ENCODE results near the gene RTL5. TPM values are rescaled to one million over a fixed set of nuclear protein-coding genes. Genes with fewer than 3 reads are reported as not detected.
A peak's percentile ranks its signal among the peaks of the same experiment; 100 is the strongest.

RTL5 gene
- total RNA-seq, 6 donors from 2014 or later, result 2.7 to 15.7 (median 6.4) TPM

DNA sequence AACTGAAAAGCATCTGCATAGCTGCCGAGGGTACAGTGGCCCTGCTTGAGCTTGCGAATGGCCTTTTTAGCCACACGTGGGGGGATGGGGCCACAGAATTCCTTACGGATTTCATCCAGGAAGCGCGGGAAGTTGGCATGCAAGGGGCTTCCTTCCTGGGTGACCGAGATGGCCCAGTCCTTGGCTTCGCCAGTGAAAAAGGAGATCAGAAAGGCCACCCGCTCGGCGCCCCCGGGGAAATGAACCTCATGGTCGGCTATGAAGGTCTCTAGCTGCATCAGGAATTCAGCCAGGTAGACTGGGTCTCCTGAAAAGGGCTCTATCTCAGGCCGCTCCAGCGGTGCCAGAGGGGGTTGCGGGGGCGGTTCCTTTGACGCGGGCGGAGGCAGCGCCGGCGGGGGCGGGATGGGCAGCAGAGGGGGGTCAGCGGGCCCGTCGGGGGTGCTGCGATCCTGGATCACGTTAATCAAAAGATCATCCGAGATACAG lies 909 bp downstream of the RTL5 start:
- peaks cover 0 to 3% (median 0%) of the 10 kb centered on the region in 4 donors for H3K27me3 ChIP-seq
- H3K9me3 ChIP-seq, result no peaks in the 10 kb centered on the region
- TF ChIP-seq POLR2AphosphoS5 (IDR thresholded peaks at IDR 0.05), result no peak
- TF ChIP-seq, protein P1, sequence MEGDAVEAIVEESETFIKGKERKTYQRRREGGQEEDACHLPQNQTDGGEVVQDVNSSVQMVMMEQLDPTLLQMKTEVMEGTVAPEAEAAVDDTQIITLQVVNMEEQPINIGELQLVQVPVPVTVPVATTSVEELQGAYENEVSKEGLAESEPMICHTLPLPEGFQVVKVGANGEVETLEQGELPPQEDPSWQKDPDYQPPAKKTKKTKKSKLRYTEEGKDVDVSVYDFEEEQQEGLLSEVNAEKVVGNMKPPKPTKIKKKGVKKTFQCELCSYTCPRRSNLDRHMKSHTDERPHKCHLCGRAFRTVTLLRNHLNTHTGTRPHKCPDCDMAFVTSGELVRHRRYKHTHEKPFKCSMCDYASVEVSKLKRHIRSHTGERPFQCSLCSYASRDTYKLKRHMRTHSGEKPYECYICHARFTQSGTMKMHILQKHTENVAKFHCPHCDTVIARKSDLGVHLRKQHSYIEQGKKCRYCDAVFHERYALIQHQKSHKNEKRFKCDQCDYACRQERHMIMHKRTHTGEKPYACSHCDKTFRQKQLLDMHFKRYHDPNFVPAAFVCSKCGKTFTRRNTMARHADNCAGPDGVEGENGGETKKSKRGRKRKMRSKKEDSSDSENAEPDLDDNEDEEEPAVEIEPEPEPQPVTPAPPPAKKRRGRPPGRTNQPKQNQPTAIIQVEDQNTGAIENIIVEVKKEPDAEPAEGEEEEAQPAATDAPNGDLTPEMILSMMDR (IDR thresholded peaks at IDR 0.05), result no peak
- TF ChIP-seq POLR2A (IDR thresholded peaks at IDR 0.05), result no peak
- no peak for TF ChIP-seq EP300 (IDR thresholded peaks at IDR 0.05)

DNA sequence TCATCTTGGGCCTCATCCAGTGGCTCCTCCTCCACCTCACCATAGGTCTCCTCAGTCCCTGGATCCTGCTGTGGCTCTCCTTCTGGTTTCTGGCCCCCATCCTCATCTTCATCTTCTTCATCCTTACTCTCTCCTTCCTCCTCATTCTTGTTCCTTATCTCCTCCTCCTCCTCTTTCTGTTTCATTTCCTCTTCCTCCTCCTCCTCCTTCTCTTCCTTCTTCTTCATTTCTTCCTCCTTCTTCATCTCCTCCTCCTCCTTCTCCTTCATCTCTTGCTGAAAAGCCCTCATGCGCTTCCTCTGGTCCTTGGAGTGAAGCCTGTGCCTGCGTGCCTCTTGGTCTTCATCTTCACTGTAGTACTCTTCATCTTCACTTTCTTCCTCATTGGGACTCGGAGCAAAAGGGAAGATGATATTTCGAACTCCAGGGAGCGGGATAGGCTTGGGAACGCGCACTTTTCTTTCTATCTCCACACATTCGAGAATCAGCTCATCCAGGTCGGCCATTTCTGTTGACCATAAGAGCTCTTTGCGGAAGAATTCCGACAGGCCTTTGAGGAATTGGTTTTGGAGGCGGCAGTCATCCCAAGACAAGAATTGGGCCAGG lies 1.5 kb downstream of the RTL5 start:
- H3K4me1 ChIP-seq, result peaks cover 17 to 27% (median 21%) of the 10 kb centered on the region in 4 donors
- DNase-seq (no peak), ATAC-seq (ENCODE audit: low FRiP score in 2 of 2) (no peak)
- H3K27ac ChIP-seq, result no peak overlapping the region
- H3K4me3 ChIP-seq, result no peak overlapping the region
- 90 to 96% methylated on average over 11 to 12 of the region's 12 CpGs for WGBS, 2 donors
- TF ChIP-seq, protein P1 (IDR thresholded peaks at IDR 0.05), result no peak
- no peak for TF ChIP-seq EP300 (IDR thresholded peaks at IDR 0.05)
- no peak for TF ChIP-seq POLR2AphosphoS5 (IDR thresholded peaks at IDR 0.05)
- TF ChIP-seq POLR2A (IDR thresholded peaks at IDR 0.05), result no peak
- H3K27me3 ChIP-seq, result peaks cover 0 to 3% (median 0%) of the 10 kb centered on the region in 4 donors
- peaks cover 0 to 5% (median 0%) of the 10 kb centered on the region in 4 donors for H3K36me3 ChIP-seq
- H3K9me3 ChIP-seq, result no peaks in the 10 kb centered on the region

More for the DNA sequence above, 909 bp downstream of the RTL5 start:
- DNase-seq, result peak in 1 of 2 donors; percentile 75
- H3K4me1 ChIP-seq, result peaks cover 12 to 23% (median 17%) of the 10 kb centered on the region in 4 donors
- peak overlapping the region in 2 of 4 donors; percentile 75 to 86 for H3K27ac ChIP-seq
- peaks cover 0 to 5% (median 0%) of the 10 kb centered on the region in 4 donors for H3K36me3 ChIP-seq
- no peak for ATAC-seq (ENCODE audit: low FRiP score in 2 of 2)
- peak overlapping the region; percentile 33 to 54 (median 50) for H3K4me3 ChIP-seq
- WGBS, 2 donors, result 56% methylated on average over 30 of the region's 30 CpGs; no CpG with 5 or more reads in 1 of the 2 donors

DNA sequence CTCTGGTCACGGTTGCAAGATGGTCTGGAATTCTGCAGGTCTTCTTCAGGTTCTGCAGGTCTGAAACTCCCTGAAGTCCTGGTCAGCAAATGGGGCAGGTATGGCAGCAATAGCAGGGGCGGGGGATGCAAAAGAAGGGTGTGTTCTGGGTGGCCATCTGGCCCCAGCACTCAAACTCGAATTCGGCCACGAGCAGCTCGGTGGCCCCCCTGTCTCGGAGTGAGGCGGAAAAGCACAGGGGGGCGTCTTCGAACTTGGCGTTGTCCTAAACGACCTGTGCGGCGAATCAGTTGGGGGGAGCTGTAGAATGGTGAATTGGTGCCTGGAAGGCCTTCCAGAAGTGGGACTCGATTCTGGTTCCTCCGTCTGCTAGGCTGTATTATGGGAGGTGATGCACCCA lies 2.1 kb downstream of the RTL5 start:
- DNase-seq, result no peak
- peaks cover 0 to 3% (median 0%) of the 10 kb centered on the region in 4 donors for H3K27me3 ChIP-seq
- no peak overlapping the region for H3K27ac ChIP-seq
- H3K4me3 ChIP-seq, result no peak overlapping the region
- H3K9me3 ChIP-seq, result no peaks in the 10 kb centered on the region
- TF ChIP-seq EP300 (IDR thresholded peaks at IDR 0.05), result no peak
- TF ChIP-seq, protein P1 (IDR thresholded peaks at IDR 0.05), result no peak
- TF ChIP-seq POLR2AphosphoS5 (IDR thresholded peaks at IDR 0.05), result no peak
- no peak for TF ChIP-seq POLR2A (IDR thresholded peaks at IDR 0.05)
- ATAC-seq (ENCODE audit: low FRiP score in 2 of 2), result no peak
- H3K36me3 ChIP-seq, result peaks cover 0 to 3% (median 0%) of the 10 kb centered on the region in 4 donors
- WGBS, 2 donors, result 93% methylated on average over 16 of the region's 16 CpGs; no CpG with 5 or more reads in 1 of the 2 donors
- H3K4me1 ChIP-seq, result peaks cover 17 to 30% (median 22%) of the 10 kb centered on the region in 4 donors

DNA sequence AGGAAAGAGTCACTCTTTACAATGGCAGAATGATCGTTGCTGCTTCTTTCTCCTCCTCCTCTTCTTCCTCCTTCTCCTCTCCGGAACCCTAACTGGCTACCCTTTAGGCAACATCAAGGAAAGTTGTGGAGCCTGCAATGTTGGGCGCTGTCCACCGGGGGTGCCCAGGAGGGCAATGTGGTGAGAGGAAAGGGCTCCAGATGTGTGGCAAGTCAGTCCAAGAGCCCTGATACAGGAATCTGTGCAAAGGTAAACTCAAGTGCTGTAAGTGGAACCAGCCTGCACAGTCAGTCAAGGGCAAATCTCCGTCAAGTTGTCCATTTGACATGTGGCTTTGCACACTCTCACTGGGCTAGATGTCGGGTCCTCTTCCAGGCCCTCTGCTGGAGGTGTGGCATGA lies 2.8 kb downstream of the RTL5 start:
- WGBS, 2 donors, result 49 to 53% methylated on average over 4 to 6 of the region's 6 CpGs
- peaks cover 0 to 3% (median 0%) of the 10 kb centered on the region in 4 donors for H3K27me3 ChIP-seq

More for the DNA sequence above, 2.8 kb downstream of the RTL5 start:
- no peaks in the 10 kb centered on the region for H3K9me3 ChIP-seq
- no peak for DNase-seq
- TF ChIP-seq, protein P1 (IDR thresholded peaks at IDR 0.05), result peak in 5 of 6 experiments; percentile 15 to 36 (median 22)
- no peak for TF ChIP-seq POLR2AphosphoS5 (IDR thresholded peaks at IDR 0.05)
- no peak for TF ChIP-seq EP300 (IDR thresholded peaks at IDR 0.05)
- H3K4me1 ChIP-seq, result peaks cover 22 to 37% (median 29%) of the 10 kb centered on the region in 4 donors
- H3K4me3 ChIP-seq, result no peak overlapping the region
- no peak overlapping the region for H3K27ac ChIP-seq
- no peaks in the 10 kb centered on the region for H3K36me3 ChIP-seq
- no peak for ATAC-seq (ENCODE audit: low FRiP score in 2 of 2)

All from upper lobe of left lung (tissue), 6 donors.